Mammary epithelial cell (primary cell): Measurements from ENCODE around the gene SH3BP2.

Experiments used
- CTCF ChIP-seq, 2 donors: IDR thresholded peaks in 1 of 2; conservative IDR thresholded peaks in 1 of 2; 2 replicates each; pipeline ENCODE4 v1.5.1; 2011 to 2012; ENCODE audit warnings: inconsistent platforms in 2 of 2, low read length in 2 of 2, mild to moderate bottlenecking in 2 of 2, control low read depth in 1 of 2, low read depth in 1 of 2; ENCODE audit not compliant: insufficient read depth in 1 of 2; ENCODE audit errors: extremely low read depth in 1 of 2
- EZH2 ChIP-seq: IDR thresholded peaks from 2 replicates; pipeline ENCODE4 v1.6.1; 2012; ENCODE audit warnings: low read length, inconsistent platforms, borderline replicate concordance

- TF ChIP-seq CTCF (conservative IDR thresholded peaks at IDR 0.05 in 1 of 2, IDR thresholded peaks at IDR 0.05 in 1 of 2; ENCODE audit: extremely low read depth in 1 of 2, insufficient read depth in 1 of 2, low read depth in 1 of 2, low read length in 2 of 2) (no peak), EZH2 (no peak)
Observed at GRCh38 chr4:2850966-2851798, 58.3 kb downstream of the SH3BP2 start.
